ENCODE measurements around the gene UBE2I. TPM values are rescaled to one million over a fixed set of nuclear protein-coding genes. Genes with fewer than 3 reads are reported as not detected.

The UBE2I gene
- total RNA-seq, 1 experiment from 2014 or later = 71.3 TPM

- Histone ChIP-seq H3K36me3 (ENCODE audit: low read depth, low read length) (peaks cover 46% of the 10 kb centered on the region), H3K79me2 (ENCODE audit: low read length) (peaks cover 70% of the 10 kb centered on the region), H3F3A (ENCODE audit: low read length, unreplicated experiment) (no peaks in the 10 kb centered on the region), H3K27me3 (ENCODE audit: low read length) (no peaks in the 10 kb centered on the region), H3K9me3 (ENCODE audit: low read length) (no peaks in the 10 kb centered on the region), H3K27ac (ENCODE audit: low read length) (no peak overlapping the region), H3K9ac (ENCODE audit: low read length) (no peak overlapping the region), H3K4me2 (ENCODE audit: low read length) (no peak overlapping the region), H3K9me2 (replicated peaks; ENCODE audit: low read length) (no peaks in the 10 kb centered on the region), H2AFZ (ENCODE audit: low read length) (no peak overlapping the region), H4K20me1 (ENCODE audit: low read length) (peaks cover 43% of the 10 kb centered on the region), H3K4me1 (ENCODE audit: insufficient read depth, low read length) (peaks cover 10% of the 10 kb centered on the region; the same call in 1 of the 2 replicates), H3K4me3 (ENCODE audit: low read length) (no peak overlapping the region)
- CTCF ChIA-PET = no interaction called here
- POLR2A ChIA-PET (ENCODE audit: unreplicated experiment) = no interaction called here
- intact Hi-C loops (cut with micrococcal nuclease) = no loop called here
- BruUV-seq (replicated peaks) = no TSS peak
- ATAC-seq (no peak), DNase-seq (no peak)
- TF ChIP-seq EZH2 (IDR thresholded peaks at IDR 0.05; ENCODE audit: low read length, unreplicated experiment) (no peak), CTCF (conservative IDR thresholded peaks at IDR 0.05; ENCODE audit: low read depth, low read length) (no peak), EZH2phosphoT487 (IDR thresholded peaks at IDR 0.05; ENCODE audit: borderline replicate concordance, low read length) (no peak)
These were observed 4.4 kb downstream of the UBE2I start for GRCh38 chr16:1313721-1314369.

GRCh38 chr16:1314399-1315068 is 5.1 kb downstream of the UBE2I start:
- H2AFZ ChIP-seq (ENCODE audit: low read length) = no peak overlapping the region
- H3F3A ChIP-seq (ENCODE audit: low read length, unreplicated experiment) = no peaks in the 10 kb centered on the region
- peaks cover 43% of the 10 kb centered on the region for H4K20me1 ChIP-seq (ENCODE audit: low read length)
- H3K9me3 ChIP-seq (ENCODE audit: low read length) = no peaks in the 10 kb centered on the region
- intact Hi-C loops (cut with micrococcal nuclease) = no loop called here
- no peak overlapping the region for H3K9ac ChIP-seq (ENCODE audit: low read length)
- BruUV-seq (replicated peaks) = no TSS peak
- DNase-seq (no peak), ATAC-seq (no peak)
- no peak overlapping the region for H3K4me2 ChIP-seq (ENCODE audit: low read length)
- H3K9me2 ChIP-seq (replicated peaks; ENCODE audit: low read length) = no peaks in the 10 kb centered on the region
- no peak for TF ChIP-seq EZH2phosphoT487 (IDR thresholded peaks at IDR 0.05; ENCODE audit: borderline replicate concordance, low read length)
- TF ChIP-seq EZH2 (IDR thresholded peaks at IDR 0.05; ENCODE audit: low read length, unreplicated experiment) = no peak
- no peak for TF ChIP-seq CTCF (conservative IDR thresholded peaks at IDR 0.05; ENCODE audit: low read depth, low read length)
- CTCF ChIA-PET = no interaction called here
- H3K4me1 ChIP-seq (ENCODE audit: insufficient read depth, low read length) = peaks cover 10% of the 10 kb centered on the region; the same call in 1 of the 2 replicates
- H3K79me2 ChIP-seq (ENCODE audit: low read length) = peaks cover 70% of the 10 kb centered on the region
- H3K27me3 ChIP-seq (ENCODE audit: low read length) = no peaks in the 10 kb centered on the region
- H3K36me3 ChIP-seq (ENCODE audit: low read depth, low read length) = peaks cover 46% of the 10 kb centered on the region
- H3K27ac ChIP-seq (ENCODE audit: low read length) = no peak overlapping the region
- no peak overlapping the region for H3K4me3 ChIP-seq (ENCODE audit: low read length)
- POLR2A ChIA-PET (ENCODE audit: unreplicated experiment) = no interaction called here

Measured in PC-3 (cell line).